GM19463 (cell line): ENCODE results near the gene FMNL2.

Experiments
- ATAC-seq: cut with Tn5 transposase; IDR thresholded peaks from one replicate; pipeline ENCODE4 v1.9.1; 2021; ENCODE audit warnings: mild to moderate bottlenecking, moderate library complexity; ENCODE audit not compliant: unreplicated experiment

Gene FMNL2

DNA sequence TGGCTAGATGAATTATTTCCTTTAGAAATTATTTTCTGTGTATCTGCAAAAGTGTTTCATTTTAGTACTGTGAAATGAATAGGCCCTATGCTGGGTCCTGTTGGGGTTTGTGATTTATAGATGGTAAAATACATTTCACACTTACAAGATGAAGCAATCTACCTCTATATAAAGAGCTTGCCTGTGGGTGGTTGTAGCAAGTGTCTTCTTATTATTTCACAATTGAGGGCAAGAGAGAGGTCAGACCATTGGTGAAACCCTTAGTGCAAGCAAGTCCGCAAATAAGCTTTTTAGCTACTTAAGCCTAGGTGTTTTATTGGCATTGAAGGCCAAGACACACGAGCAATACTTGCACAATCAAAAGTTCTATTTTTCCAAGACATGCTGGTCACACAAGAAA lies 153.1 kb downstream of the FMNL2 start:
- ATAC-seq = no peak

DNA sequence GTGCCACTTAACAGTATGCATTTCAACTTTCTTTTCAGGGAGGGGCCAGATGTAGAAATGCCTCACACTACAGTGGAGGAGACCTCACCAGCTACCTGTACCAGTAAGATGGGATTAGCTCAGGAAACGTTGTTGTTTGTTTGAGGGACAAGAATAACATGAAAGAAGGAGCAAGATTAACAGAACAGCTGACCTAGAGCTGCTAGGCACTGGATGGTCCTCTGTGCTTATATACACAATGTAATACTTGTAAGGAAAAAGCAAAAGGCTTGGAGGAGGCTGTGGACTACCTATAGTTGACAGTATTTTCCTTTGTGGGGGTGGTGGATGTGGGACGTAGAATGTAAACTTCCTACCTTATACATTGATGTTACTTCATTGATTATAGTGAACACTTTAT lies 154.4 kb downstream of the FMNL2 start:
- no peak for ATAC-seq

DNA sequence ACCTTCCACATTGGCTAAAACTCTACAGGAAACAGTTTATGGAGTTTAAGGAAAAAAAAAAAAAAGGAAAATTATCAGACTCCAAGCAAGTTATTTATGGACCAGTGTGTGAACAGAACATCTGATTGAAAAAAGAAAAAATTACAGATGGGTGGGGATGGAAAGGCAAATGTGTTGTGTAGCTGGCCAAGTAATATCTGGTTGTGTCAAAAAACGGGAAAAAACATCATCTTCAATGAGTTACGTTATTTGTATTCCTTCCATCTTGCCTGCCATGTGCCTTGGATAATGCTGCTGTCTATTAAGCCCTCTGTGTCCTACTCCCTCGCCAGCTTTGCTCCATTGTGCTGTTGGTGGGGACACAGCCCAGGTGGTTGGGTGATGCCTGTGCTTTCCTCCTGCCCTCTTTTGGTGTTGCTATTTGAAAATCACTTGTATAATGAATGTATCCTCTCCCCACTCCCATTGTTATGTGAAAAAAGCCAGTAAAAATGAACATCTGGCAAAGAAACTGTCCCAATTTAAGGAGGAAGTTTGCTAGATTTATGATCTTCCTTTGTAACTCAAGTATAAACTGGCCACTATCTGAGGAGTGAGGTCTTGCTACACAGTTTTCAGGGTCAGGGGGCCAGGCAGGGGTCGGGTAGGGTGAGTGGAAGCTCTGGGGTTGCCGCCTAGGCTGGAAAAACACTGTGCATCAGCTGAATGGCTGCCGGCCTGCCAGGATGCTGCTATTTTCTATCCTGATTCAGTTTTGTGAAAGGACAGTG lies 155.9 kb downstream of the FMNL2 start:
- no peak for ATAC-seq

DNA sequence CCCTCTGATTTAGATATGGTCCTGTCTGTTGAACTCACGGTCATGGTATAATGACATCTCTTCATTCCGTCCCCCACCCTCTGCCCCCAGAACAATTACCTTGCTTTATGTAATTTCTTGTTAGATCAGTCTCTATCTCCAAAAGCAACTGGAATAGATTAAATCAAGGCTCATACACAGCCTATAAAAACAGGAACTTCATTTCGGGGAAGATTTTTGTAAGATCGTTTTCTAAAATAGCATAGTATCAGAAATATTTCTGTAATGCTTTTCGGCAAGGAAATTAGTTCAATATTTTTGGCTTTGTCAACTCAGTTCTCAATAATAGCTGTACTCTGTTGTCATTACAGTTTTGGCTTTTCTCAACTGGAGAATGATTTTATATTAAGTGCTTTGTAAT lies 157.2 kb downstream of the FMNL2 start:
- ATAC-seq = no peak

- ATAC-seq = no peak
Observed at GRCh38 chr2:152492911-152493310, 157.9 kb downstream of the FMNL2 start.

- ATAC-seq = no peak
Observed at GRCh38 chr2:152493417-152493816, 158.4 kb downstream of the FMNL2 start.

DNA sequence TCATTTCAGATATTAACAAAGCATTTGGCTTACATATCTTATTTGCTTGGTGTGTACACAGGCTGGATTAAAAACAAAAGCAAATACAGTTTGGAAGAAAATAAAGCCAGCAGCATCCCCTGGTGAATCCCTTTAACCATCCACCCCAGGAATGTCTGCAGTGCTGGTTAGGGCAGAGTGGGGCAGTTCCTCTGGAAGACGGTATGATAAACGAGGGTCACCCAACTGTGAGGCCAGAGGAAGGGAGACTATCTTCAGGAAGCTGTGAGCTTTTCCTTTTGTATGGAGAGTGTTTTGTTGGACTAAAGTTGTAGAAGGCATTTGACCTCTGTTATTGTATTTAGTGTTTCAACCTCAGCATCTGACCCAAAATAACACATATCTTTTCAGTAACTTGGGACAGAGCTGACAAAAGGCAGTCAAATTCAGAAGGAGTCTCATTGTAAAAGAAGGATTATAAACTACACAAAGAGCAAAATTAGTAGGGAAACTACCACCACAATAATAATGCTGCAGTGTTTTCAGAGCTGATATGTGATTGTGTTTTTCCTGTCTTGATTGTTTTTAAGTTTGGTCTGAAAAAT lies 159.1 kb downstream of the FMNL2 start:
- ATAC-seq = no peak

DNA sequence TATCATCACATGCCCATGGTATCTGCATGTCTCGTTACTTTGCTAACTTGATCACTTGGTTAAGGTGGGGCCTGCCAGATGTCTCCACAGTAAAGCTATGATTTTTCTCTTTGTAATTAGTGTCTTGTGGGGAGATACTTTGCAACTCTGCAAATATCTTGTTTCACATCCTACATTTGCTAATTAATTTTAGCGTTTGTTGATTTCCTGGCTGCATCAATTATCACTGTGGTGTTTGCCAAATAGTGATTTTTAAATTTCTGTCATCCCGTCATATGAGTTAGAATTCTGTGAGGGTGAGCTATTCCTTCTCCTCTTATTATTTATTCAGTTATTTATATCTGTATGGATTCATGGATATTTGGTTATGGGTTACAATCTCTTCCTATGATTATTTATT lies 161.4 kb downstream of the FMNL2 start:
- no peak for ATAC-seq

DNA sequence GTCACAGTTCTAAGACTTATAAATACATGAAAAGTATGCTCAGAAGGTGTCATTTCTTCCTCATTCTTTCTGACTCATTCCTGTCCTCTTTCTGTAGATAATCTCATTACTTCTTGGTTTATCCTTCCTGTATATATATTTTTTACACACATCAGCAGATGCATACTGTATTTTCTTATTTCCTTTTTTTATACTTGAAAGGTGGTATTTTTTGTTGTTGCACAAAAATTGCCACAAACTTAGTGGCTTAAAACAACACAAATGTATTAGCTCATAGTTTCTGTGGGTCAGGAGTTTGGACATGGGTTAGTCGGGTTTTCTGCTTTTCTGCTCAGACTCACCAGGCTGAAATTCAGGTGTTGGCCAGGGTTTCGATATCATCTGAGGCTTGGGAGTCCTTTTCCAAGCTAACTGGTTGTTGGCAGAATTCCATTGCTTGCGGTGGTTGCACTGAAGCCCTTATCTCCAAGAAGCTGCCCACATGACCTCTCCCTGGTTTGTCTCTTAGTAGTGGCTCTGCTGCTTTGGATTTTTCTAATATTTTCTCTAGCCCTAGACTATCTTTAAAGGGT lies 162.6 kb downstream of the FMNL2 start:
- no peak for ATAC-seq

- no peak for ATAC-seq
Observed at GRCh38 chr2:152499331-152499816, 164.4 kb downstream of the FMNL2 start.

DNA sequence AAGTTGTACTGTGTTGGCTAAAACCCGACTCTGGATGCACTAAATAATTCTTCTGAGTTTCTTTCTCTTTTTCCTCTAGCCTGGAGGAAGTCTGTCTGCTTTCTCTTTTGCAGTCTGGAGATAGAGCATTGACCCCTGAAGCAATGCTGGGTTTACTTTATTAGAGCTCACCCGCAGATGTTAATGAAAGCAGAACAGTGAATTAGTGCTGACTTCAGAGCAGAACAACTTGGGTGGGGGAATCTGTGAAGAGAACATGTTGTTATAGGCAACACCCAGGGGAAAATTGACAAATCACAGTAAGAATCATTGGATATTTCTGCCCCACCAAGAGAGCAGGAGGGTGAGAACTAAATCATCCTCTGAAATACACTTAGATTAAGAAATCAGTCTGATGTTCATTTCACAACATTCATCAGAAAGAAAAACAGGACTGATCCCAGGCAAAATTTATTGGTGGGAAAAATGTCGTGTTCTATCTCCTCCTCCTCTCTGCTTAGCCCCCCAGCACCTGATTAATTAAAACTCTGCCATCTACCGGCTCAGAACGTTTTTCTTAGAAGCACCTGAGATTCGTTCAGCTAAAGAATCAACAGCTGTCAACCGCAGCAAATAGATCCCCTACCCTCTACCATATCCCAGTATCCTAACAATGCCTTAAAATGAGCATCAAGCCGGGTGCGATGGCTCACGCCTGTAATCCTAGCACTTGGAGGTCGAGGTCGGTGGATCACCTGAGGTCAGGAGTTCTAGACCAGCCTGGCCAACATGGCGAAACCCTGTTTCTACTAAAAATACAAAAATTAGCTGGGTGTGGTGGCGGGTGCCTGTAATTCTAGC lies 165.1 kb downstream of the FMNL2 start:
- ATAC-seq = no peak

DNA sequence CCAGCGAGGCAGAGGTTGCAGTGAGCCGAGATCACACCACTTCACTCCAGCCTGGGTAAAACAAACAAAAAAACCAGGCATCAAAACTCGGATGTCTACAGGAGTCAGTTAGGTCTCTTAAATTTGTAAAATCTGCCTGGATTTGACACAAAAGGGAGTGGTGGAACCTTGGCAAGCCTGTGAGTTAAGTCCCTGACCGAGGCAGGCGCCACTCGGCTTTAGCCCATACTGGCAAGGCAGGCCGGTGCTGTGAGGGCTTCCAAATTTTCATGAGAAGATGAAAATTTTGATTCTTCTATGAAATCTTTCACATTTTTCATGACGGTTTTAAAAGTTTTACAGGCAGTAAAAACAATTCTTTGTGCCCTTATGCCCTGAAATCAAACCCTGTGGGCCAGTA lies 165.8 kb downstream of the FMNL2 start:
- no peak for ATAC-seq

DNA sequence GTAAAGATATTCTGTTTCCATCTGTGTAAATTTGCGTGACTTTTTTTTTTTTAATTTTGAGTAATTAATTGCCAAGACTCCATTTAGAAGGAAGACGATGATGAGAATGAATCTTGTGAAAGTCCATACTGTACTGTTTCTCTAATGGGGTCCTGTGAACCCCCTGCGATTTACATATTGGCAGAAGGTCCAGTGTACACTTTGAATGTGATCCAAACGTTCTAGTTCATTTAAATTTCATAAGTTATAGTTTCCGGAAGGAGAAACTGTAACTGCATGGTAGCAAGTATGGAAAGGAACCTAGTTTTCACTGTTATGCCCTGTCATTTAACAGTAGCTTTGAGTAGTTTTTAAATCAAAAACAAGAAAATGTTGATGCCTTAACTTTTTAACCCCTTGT lies 166.7 kb downstream of the FMNL2 start:
- no peak for ATAC-seq

GRCh38 chr2:152504618-152505017 lies 169.6 kb downstream of the FMNL2 start:
- no peak for ATAC-seq

DNA sequence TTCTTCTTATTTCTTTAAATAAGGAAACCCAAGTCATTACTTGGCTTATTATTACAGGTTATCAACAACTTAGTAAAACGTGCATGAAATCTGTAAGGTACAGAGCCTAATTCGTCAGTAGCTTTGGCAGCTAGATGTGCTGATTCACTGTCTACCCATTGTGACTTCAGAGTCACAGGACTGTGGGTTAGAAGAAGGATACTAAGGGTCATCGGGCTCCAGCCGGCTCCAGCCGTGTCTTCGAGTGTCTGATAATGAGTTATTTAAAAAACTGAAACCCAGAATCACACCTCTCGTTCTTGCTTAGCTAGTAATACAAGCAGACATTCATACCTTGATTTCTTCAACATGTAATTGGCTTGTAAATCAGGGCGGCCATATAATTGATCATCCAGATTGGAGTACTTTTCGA lies 170.5 kb downstream of the FMNL2 start:
- ATAC-seq = no peak

GRCh38 chr2:152506843-152507242 lies 171.9 kb downstream of the FMNL2 start:
- no peak for ATAC-seq

GRCh38 chr2:152507907-152508306 lies 172.9 kb downstream of the FMNL2 start:
- ATAC-seq = no peak

GRCh38 chr2:152508446-152508845 lies 173.5 kb downstream of the FMNL2 start:
- no peak for ATAC-seq

DNA sequence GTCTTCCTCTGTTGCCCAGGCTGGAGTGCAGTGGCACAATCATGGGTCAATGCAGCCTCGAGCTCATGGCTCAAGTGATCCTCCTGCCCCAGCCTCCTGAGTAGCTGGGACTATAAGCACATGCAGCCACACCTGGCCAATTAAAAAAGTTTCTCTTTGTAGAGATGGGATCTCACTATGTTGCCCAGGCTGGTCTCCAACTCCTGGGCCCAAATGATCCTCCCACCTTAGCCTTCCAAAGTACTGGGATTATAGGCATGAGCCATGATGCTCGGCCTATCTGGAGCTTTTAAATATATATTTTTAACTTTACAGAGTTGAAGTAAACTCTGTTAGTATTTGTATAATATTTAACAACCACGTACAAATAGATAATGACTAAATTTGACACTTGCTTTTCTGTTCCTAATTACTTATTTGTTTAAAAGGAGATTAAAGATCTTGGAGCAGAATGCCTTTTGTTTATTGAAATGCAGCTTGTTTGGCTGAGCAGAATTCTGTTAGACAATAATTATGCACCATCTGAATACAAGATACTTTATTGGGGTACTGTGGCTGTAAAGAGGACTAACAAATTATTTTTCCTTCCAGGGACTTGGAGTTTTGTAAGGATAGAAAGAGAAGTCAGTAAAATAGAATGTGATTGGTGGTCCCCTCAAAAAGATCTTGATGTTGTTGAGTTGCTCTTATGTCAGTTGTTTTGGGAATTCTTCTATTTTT lies 175.0 kb downstream of the FMNL2 start:
- no peak for ATAC-seq

DNA sequence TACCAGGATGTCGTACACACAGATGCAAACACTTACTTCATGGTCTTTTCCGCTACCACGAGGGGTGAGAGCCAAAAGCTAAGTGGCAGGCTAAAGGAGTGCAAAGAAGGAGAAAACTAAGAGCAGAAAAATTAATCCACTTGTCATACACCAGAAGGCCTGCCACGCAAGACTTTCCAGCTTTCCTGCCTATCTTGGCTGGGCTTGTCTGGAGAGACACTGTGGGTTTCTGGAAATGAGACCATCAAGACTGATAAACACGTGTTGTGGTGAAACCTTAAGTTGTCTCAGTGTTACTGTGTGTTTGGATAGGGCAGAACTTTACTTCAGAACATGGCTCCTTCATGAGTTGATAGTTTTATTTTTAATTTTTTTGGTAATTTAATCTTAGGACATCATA lies 175.6 kb downstream of the FMNL2 start:
- ATAC-seq = no peak

DNA sequence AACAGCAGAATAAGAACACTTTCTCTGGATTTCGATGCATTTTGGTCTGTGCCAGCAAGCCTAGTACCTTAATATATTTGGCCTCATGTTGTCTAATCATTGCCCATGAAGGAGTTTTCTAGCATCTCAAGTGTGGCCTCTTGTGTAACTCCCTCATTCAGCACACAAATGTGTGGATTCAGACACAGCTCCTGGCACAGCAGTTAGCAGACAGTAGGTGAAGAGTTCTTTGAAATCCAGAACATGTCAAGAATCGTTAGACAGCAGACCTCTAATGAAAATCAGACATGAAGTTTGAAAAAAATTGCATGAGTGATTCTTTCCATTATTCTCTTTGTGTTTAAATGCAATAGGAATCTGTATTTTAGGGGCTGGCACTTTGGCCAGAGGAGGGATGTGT lies 177.0 kb downstream of the FMNL2 start:
- no peak for ATAC-seq
